Ascending aorta (tissue), 2 donors: ENCODE measurements around the gene TKT. TPM values are rescaled to one million over a fixed set of nuclear protein-coding genes. Genes with fewer than 3 reads are reported as not detected.
"Not testable (repeated sequence)": the region's sequence is repeated elsewhere in the genome, so short reads cannot be mapped to it uniquely, and the experiment has no call there.

Experiments used
- DNase-seq, 2 donors: peaks; one replicate each; pipeline ENCODE4 v3.0.0-alpha.2; 2019; ENCODE audit warnings: low spot score in 2 of 2
- H3K27ac ChIP-seq, 2 donors: fragments of 200-600 bp; sonication (generic); one replicate each; pipeline ENCODE4 v1.5.1; 2016 to 2017; ENCODE audit warnings: mild to moderate bottlenecking in 1 of 2
- H3K27me3 ChIP-seq: fragments of 200-600 bp; sonication (generic); one replicate; pipeline ENCODE4 v1.5.1; 2017
- H3K36me3 ChIP-seq, 2 donors: fragments of 200-600 bp; sonication (generic); one replicate each; pipeline ENCODE4 v1.5.1; 2016
- H3K4me1 ChIP-seq, 2 donors: fragments of 200-600 bp; sonication (generic); one replicate each; pipeline ENCODE4 v1.5.1; 2016 to 2017; ENCODE audit warnings: mild to moderate bottlenecking in 1 of 2
- H3K4me3 ChIP-seq, 2 donors: fragments of 200-600 bp; sonication (generic); one replicate each; pipeline ENCODE4 v1.5.1; 2016 to 2017; ENCODE audit warnings: mild to moderate bottlenecking in 1 of 2
- H3K9me3 ChIP-seq, 2 donors: fragments of 200-600 bp; sonication (generic); one replicate each; pipeline ENCODE4 v1.5.1; 2016
- CTCF ChIP-seq, 3 experiments: fragments of 200-600 bp in 2 of 3; fragments of 450-650 bp in 1 of 3; sonication (generic) in 2 of 3; IDR thresholded peaks; one replicate each; pipeline ENCODE4 v1.5.1; 2016 to 2019; ENCODE audit warnings: antibody characterized with exemption in 3 of 3, mild to moderate bottlenecking in 1 of 3, moderate library complexity in 1 of 3
- intact Hi-C: fragments of 100-400 bp; cut with DNase I; formaldehyde crosslinking; loops from one replicate; pipeline ENCODE4 v1.15.1; 2023
- total RNA-seq: library from RNA; depleted of rRNA; stranded (reverse); fragments of >200 nt; gene quantifications from one replicate; pipeline ENCODE4 v1.1.0, GENCODE V29; 2016

The TKT gene
- total RNA-seq, 1 donor from 2014 or later: 219 TPM

DNA sequence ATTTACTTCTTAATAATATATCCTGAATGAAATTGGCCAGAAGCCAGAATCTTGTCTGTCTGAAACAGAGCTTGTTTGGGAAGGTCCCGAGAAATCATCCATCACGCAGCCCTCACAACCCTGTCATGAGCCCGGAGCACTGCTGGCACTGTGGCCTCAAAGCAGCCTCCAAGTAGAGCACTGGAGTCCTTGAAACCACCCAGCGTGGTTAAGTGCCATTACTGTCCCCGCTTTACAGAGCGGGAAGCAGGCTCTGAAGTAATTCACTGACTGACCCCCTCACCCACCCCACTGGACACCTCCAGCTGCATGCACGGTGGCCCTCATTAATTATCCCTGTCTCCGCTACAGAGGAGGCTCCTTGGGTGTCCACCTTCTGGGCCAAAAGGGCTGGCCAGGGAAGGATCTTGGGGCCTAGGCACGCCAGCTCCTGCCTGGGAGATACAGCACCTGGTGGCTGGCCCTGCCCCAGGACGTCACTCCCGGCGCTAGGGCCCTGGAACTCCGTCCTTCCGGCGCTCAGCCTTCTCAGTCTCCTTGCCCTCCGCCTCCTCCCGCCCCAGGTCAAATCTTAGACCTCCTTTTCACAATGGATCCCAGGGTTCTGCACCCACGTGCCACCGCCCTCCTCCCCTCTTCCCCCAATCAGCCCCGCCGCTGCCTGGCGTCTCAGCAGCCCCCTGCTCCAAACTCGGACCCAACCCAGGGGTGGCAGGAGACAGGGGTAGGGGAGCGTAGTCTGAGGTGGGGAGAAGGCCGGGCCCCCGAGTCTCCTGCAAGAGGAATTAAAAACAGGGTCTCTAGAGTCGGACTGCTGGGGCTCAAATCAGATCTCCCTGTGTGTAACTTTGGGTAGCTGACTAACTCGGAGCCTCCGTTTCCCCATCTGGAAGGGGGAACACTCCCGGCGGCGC, 1.1 kb downstream of the TKT start:
- peak overlapping the region; percentile 73 to 81 for H3K27ac ChIP-seq
- peak in 1 of 2 donors; percentile 78 for DNase-seq
- intact Hi-C loops: loop anchor here (2.0 kb wide), 1 partner anchor 16 kb away; no protein-coding TSS in a partner anchor
- no peaks in the 10 kb centered on the region for H3K9me3 ChIP-seq
- no peak for TF ChIP-seq CTCF (IDR thresholded peaks at IDR 0.05)
- H3K4me1 ChIP-seq: peaks cover 3 to 45% of the 10 kb centered on the region in 2 donors
- H3K4me3 ChIP-seq: peak overlapping the region; percentile 63 to 87
- no peaks in the 10 kb centered on the region for H3K36me3 ChIP-seq
- H3K27me3 ChIP-seq: no peaks in the 10 kb centered on the region

- no peak for TF ChIP-seq CTCF (IDR thresholded peaks at IDR 0.05)
- Histone ChIP-seq H3K27me3 (no peaks in the 10 kb centered on the region), H3K36me3 (no peaks in the 10 kb centered on the region), H3K4me1 (peaks cover 3 to 45% of the 10 kb centered on the region in 2 donors), H3K4me3 (peak overlapping the region; percentile 63 to 87), H3K9me3 (no peaks in the 10 kb centered on the region), H3K27ac (peak overlapping the region; percentile 35 to 81)
- intact Hi-C loops: loop anchor here (2.0 kb wide), 1 partner anchor 15 kb away; no protein-coding TSS in a partner anchor
- no peak for DNase-seq
These were observed 1.9 kb downstream of the TKT start for GRCh38 chr3:53253707-53254508.

- H3K4me1 ChIP-seq: peaks cover 3 to 45% of the 10 kb centered on the region in 2 donors
- H3K27me3 ChIP-seq, H3K36me3 ChIP-seq, intact Hi-C loops, DNase-seq, H3K9me3 ChIP-seq: not testable (repeated sequence)
- peak overlapping the region in 1 of 2 donors; percentile 35 for H3K27ac ChIP-seq
- peak overlapping the region; percentile 63 to 87 for H3K4me3 ChIP-seq
These were observed 2.9 kb downstream of the TKT start for GRCh38 chr3:53252947-53253322.

DNA sequence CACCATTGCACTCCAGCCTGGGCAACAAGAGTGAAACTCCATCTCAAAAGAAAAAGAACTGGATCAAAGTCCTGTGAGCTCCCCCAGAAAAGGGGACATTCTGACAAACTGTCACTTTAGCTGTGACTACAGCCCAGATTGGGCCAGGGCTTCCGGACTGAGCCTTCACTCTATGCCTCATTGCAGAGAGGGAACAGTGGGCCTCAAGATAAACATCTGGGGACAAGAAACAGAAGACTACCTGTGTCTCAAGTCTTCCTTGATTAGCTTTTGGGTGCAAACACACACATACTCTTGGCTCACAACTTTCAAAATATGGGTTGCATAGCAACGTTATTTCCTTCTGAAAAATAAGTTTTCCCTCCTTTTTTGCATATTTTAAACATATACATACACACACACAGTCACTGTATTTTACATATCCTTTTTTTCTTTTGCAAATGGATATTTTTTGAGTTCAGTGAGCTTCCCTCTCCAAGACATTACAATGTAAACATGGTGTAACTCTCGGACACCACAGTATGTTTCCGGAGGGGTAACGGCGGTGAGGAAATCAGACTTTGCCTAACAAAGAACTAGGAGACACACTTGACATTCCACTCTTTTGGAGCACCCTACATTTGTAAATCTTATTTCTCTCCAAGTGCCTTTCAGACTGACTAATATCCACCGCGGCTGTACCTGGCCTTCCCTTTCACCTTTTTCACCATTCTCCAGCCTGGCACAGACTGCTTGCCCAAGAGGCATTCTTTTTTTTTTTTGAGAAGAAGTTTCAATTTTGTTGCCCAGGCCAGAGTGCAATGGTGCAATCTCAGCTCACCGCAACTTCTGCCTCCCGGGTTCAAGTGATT, 3.5 kb downstream of the TKT start:
- H3K9me3 ChIP-seq: no peaks in the 10 kb centered on the region
- peak overlapping the region in 1 of 2 donors; percentile 12 for H3K27ac ChIP-seq
- peaks cover 3 to 45% of the 10 kb centered on the region in 2 donors for H3K4me1 ChIP-seq

More for the DNA sequence above, 3.5 kb downstream of the TKT start:
- no peaks in the 10 kb centered on the region for H3K27me3 ChIP-seq
- DNase-seq: no peak
- no peaks in the 10 kb centered on the region for H3K36me3 ChIP-seq
- intact Hi-C loops: no loop called here
- TF ChIP-seq CTCF (IDR thresholded peaks at IDR 0.05): no peak
- peak overlapping the region in 1 of 2 donors; percentile 87 for H3K4me3 ChIP-seq
